Vagina (tissue), 2 donors: ENCODE results near the gene WDR82. TPM values are rescaled to one million over a fixed set of nuclear protein-coding genes. Genes with fewer than 3 reads are reported as not detected.
A peak's percentile ranks its signal among the peaks of the same experiment; 100 is the strongest.

Experiments
- DNase-seq, 2 donors: peaks; one replicate each; pipeline ENCODE4 v3.0.0-alpha.2; 2017; ENCODE audit errors: extremely low spot score in 2 of 2
- H3K27ac ChIP-seq: fragments of 200-600 bp; sonication (generic); one replicate; pipeline ENCODE4 v1.5.1; 2019
- H3K27me3 ChIP-seq: fragments of 200-600 bp; sonication (generic); one replicate; pipeline ENCODE4 v1.5.1; 2019
- H3K36me3 ChIP-seq, 2 donors: fragments of 200-600 bp; sonication (generic); one replicate each; pipeline ENCODE4 v1.5.1; 2017 to 2019
- H3K4me1 ChIP-seq: fragments of 200-600 bp; sonication (generic); one replicate; pipeline ENCODE4 v1.5.1; 2019
- H3K4me3 ChIP-seq, 2 donors: fragments of 200-600 bp; sonication (generic); 1 replicate in 1 of 2; 2 replicates in 1 of 2; pipeline ENCODE4 v1.5.1; 2016 to 2019
- H3K9me3 ChIP-seq: fragments of 200-600 bp; sonication (generic); one replicate; pipeline ENCODE4 v1.5.1; 2019
- POLR2A ChIP-seq, 2 donors: fragments of 450-650 bp; IDR thresholded peaks; one replicate each; pipeline ENCODE4 v1.6.1; 2017; ENCODE audit warnings: antibody characterized with exemption in 2 of 2, mild to moderate bottlenecking in 2 of 2, moderate library complexity in 2 of 2
- POLR2AphosphoS5 ChIP-seq, 2 donors: sonication (generic); formaldehyde crosslinking; IDR thresholded peaks; one replicate each; pipeline ENCODE4 v1.9.0; 2017; ENCODE audit warnings: antibody characterized with exemption in 2 of 2, mild to moderate bottlenecking in 2 of 2, low read depth in 1 of 2; ENCODE audit not compliant: insufficient read depth in 1 of 2
- intact Hi-C: fragments of 100-400 bp; cut with DNase I; formaldehyde crosslinking; loops from one replicate; pipeline ENCODE4 v1.15.1; 2023
- total RNA-seq: library from RNA; depleted of rRNA; stranded (reverse); fragments of >200 nt; gene quantifications from one replicate; pipeline ENCODE4 v1.2.3, GENCODE V29; 2016
- TF ChIP-seq, protein P1 (sequence below), 3 experiments: fragments of 450-650 bp in 2 of 3; fragments of 200-600 bp in 1 of 3; sonication (generic) in 1 of 3; IDR thresholded peaks; one replicate each; pipeline ENCODE4 v1.5.1; 2017 to 2019; ENCODE audit warnings: antibody characterized with exemption in 3 of 3, mild to moderate bottlenecking in 2 of 3, moderate library complexity in 2 of 3

Gene WDR82
- total RNA-seq, 1 donor from 2014 or later = 44.4 TPM

DNA sequence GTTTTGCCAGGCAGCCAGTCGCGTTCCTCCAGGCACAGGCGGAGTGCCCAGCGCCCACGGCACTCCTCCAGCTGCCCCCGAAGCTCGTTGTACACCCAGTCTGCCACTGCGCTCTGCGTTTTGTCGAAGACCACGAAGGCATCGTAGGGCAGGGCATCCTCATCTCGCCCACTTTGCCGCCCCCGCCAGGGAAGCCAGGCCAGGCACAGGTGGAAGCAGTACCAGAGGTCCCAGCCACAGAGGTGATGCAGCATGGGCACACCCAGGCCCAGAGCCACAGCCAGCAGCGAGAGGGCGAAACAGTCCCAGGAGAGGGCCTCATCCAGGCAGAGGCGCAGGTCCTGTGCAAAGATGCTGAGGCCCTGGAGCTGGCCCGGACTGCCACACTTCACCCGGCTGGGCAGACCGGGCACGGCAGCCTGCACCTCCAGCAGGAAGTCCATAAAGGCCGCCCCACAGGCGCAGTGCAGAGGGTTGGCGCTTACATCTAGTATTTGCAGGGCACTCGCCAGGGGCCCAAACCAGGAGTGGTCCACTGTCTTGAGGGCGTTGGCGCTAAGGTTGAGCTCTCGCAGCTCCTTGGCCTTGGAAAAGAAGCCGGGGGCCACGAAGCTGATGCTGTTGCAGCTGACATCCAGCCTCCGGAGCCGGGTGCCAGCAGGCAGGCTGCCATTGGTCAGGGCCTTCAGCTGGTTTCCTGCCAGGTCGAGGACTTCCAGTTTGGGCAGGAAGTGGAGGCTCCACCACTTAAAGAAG, 56.7 kb downstream of the WDR82 start:
- intact Hi-C loops = loop anchor here (5.0 kb wide), 1 partner anchor 116 kb away; no protein-coding TSS in a partner anchor
- Histone ChIP-seq H3K27ac (no peak overlapping the region), H3K27me3 (no peaks in the 10 kb centered on the region), H3K36me3 (no peaks in the 10 kb centered on the region), H3K9me3 (no peaks in the 10 kb centered on the region), H3K4me3 (no peak overlapping the region), H3K4me1 (peaks cover 39% of the 10 kb centered on the region)
- DNase-seq = no peak
- TF ChIP-seq POLR2AphosphoS5 (IDR thresholded peaks at IDR 0.05; ENCODE audit: insufficient read depth in 1 of 2, low read depth in 1 of 2) = no peak
- TF ChIP-seq, protein P1, sequence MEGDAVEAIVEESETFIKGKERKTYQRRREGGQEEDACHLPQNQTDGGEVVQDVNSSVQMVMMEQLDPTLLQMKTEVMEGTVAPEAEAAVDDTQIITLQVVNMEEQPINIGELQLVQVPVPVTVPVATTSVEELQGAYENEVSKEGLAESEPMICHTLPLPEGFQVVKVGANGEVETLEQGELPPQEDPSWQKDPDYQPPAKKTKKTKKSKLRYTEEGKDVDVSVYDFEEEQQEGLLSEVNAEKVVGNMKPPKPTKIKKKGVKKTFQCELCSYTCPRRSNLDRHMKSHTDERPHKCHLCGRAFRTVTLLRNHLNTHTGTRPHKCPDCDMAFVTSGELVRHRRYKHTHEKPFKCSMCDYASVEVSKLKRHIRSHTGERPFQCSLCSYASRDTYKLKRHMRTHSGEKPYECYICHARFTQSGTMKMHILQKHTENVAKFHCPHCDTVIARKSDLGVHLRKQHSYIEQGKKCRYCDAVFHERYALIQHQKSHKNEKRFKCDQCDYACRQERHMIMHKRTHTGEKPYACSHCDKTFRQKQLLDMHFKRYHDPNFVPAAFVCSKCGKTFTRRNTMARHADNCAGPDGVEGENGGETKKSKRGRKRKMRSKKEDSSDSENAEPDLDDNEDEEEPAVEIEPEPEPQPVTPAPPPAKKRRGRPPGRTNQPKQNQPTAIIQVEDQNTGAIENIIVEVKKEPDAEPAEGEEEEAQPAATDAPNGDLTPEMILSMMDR (IDR thresholded peaks at IDR 0.05) = no peak

DNA sequence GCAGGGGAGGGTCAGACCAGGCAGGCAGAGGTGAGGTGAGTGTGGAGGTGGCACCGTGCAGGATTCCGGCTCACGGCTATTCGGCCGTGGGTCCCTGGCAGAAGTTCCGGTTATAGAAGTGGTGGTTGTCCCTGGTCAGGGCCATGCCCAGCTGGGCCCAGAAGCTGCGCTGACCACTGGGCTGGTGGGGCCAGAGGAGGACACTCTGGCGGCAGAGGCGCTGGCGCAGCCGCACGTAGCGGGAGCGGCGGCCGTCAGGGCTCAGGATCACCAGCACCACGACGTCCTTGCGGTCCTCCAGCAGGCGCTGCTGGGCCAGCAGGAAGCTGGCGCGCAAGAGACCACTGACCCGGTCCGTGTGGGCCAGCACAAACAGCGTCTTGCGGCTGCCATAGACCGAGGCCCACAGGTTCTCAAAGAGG, 57.3 kb downstream of the WDR82 start:
- DNase-seq = no peak
- Histone ChIP-seq H3K4me3 (no peak overlapping the region), H3K36me3 (no peaks in the 10 kb centered on the region), H3K27ac (no peak overlapping the region), H3K4me1 (peaks cover 45% of the 10 kb centered on the region), H3K9me3 (no peaks in the 10 kb centered on the region), H3K27me3 (no peaks in the 10 kb centered on the region)
- no peak for TF ChIP-seq POLR2AphosphoS5 (IDR thresholded peaks at IDR 0.05; ENCODE audit: insufficient read depth in 1 of 2, low read depth in 1 of 2)
- TF ChIP-seq POLR2A (IDR thresholded peaks at IDR 0.05) = no peak
- TF ChIP-seq, protein P1 (IDR thresholded peaks at IDR 0.05) = no peak
- intact Hi-C loops = loop anchor here (5.0 kb wide), 1 partner anchor 116 kb away; no protein-coding TSS in a partner anchor

DNA sequence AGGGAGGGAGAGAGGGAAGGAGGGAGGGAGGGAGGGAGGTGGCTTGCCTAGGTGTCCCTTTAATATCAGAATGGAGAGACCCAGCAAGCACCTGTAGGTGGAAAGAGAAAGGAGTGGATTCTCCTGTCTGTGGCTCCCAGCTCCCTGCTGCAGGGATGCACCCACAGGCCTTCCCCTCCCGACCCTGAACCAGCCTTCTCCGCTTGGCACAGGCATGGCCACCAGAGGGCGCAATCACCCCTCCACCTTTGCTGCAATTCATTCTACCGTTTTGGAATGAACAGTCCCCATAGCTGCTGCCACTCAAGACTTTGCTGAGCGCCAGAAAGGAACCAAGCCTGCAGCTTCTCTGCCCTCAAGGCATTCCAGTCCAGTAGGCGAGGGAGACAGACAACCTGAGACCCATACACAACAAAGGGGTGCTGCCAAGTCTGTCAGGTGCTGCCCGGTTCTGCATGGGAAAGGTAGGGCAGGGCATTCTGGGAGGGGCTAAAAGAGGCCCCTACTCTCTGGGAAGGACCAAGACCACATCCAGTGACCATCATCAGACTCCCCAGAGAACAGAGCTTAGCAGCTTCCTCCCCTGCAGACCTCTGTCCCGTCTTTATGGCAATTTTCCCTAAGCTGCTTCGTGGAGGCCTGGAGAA, 57.9 kb downstream of the WDR82 start:
- H3K4me3 ChIP-seq = no peak overlapping the region
- no peaks in the 10 kb centered on the region for H3K27me3 ChIP-seq
- intact Hi-C loops = loop anchor here (5.0 kb wide), 1 partner anchor 117 kb away; no protein-coding TSS in a partner anchor
- TF ChIP-seq POLR2A (IDR thresholded peaks at IDR 0.05) = no peak
- TF ChIP-seq, protein P1 (IDR thresholded peaks at IDR 0.05) = peak; percentile 67 to 91 (median 72)
- peak in 1 of 2 donors; percentile 27 for TF ChIP-seq POLR2AphosphoS5 (IDR thresholded peaks at IDR 0.05; ENCODE audit: insufficient read depth in 1 of 2, low read depth in 1 of 2)
- no peak for DNase-seq
- H3K9me3 ChIP-seq = no peaks in the 10 kb centered on the region
- no peak overlapping the region for H3K27ac ChIP-seq
- peaks cover 46% of the 10 kb centered on the region for H3K4me1 ChIP-seq
- H3K36me3 ChIP-seq = peaks cover 0 to under 1% of the 10 kb centered on the region in 2 donors

DNA sequence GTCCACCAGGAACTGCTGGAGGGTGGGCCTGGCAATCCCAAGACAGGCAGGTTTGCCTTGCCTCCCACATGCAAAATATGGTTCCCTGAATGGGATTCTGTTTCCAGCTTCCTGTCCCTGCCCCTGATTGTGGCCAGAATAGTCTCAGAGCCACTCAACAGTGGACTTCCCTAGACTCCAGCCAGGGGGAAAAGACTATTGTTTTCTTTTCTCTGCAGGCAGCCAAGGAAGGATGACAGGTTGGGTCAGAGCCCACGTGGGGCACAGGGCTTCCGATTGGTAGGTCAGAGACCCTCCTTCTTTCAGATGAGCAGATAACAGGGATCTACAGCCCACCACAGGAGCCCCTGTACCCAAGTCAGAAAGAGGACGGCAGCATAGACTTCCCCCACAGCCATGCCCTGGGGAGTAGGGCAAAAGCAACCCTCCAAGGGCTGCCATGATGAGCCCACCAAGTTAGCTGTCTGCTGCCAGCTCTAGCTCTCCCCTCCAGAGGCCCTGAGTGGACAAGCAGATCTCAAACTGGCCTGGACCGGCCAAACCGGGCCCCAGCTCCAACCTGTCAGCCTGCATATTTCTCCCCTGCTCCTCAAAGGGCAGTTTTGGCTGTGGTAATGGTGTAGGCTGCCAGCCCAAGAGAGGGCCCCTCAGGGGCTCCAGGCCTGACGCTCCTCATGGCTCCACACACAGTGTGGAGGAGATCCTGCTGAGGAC, 59.4 kb downstream of the WDR82 start:
- peaks cover 46% of the 10 kb centered on the region for H3K4me1 ChIP-seq
- H3K27me3 ChIP-seq = no peaks in the 10 kb centered on the region
- no peak overlapping the region for H3K4me3 ChIP-seq
- H3K27ac ChIP-seq = no peak overlapping the region
- intact Hi-C loops = loop anchor here (5.0 kb wide), 1 partner anchor 53 kb away; no protein-coding TSS in a partner anchor
- TF ChIP-seq, protein P1 (IDR thresholded peaks at IDR 0.05) = no peak
- TF ChIP-seq POLR2AphosphoS5 (IDR thresholded peaks at IDR 0.05; ENCODE audit: insufficient read depth in 1 of 2, low read depth in 1 of 2) (no peak), POLR2A (IDR thresholded peaks at IDR 0.05) (no peak)
- DNase-seq = no peak
- no peaks in the 10 kb centered on the region for H3K9me3 ChIP-seq
- H3K36me3 ChIP-seq = peaks cover 0 to 12% of the 10 kb centered on the region in 2 donors
